Hepatocyte (in vitro differentiated cells): ENCODE results near the gene GOLGA7B.

Experiments
- EZH2 ChIP-seq: fragments of 200-600 bp; sonication (generic); IDR thresholded peaks from 2 replicates; pipeline ENCODE4 v1.6.1; 2016; ENCODE audit warnings: antibody characterized with exemption, mild to moderate bottlenecking, borderline replicate concordance
- EZH2phosphoT487 ChIP-seq: fragments of 200-600 bp; sonication (generic); IDR thresholded peaks from one replicate; pipeline ENCODE4 v1.6.1; 2018; ENCODE audit warnings: antibody characterized with exemption, mild to moderate bottlenecking, low read depth, moderate library complexity; ENCODE audit not compliant: unreplicated experiment, severe bottlenecking
- TF ChIP-seq, protein P1 (sequence below): fragments of 200-600 bp; sonication (generic); IDR thresholded peaks from 2 replicates; pipeline ENCODE4 v1.5.1; 2016; ENCODE audit warnings: antibody characterized with exemption, mild to moderate bottlenecking; ENCODE audit not compliant: poor library complexity

- TF ChIP-seq, protein P1, sequence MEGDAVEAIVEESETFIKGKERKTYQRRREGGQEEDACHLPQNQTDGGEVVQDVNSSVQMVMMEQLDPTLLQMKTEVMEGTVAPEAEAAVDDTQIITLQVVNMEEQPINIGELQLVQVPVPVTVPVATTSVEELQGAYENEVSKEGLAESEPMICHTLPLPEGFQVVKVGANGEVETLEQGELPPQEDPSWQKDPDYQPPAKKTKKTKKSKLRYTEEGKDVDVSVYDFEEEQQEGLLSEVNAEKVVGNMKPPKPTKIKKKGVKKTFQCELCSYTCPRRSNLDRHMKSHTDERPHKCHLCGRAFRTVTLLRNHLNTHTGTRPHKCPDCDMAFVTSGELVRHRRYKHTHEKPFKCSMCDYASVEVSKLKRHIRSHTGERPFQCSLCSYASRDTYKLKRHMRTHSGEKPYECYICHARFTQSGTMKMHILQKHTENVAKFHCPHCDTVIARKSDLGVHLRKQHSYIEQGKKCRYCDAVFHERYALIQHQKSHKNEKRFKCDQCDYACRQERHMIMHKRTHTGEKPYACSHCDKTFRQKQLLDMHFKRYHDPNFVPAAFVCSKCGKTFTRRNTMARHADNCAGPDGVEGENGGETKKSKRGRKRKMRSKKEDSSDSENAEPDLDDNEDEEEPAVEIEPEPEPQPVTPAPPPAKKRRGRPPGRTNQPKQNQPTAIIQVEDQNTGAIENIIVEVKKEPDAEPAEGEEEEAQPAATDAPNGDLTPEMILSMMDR = no peak
- TF ChIP-seq EZH2 (no peak), EZH2phosphoT487 (no peak)
These were observed 448 bp upstream of the GOLGA7B start for GRCh38 chr10:97849103-97849686.
